Measurements from ENCODE around the gene AHNAK2.
A peak's percentile ranks its signal among the peaks of the same experiment; 100 is the strongest.

The AHNAK2 gene

GRCh38 chr14:104932676-104933631 lies 45.2 kb downstream of the AHNAK2 start:
- TF ChIP-seq, protein P1, sequence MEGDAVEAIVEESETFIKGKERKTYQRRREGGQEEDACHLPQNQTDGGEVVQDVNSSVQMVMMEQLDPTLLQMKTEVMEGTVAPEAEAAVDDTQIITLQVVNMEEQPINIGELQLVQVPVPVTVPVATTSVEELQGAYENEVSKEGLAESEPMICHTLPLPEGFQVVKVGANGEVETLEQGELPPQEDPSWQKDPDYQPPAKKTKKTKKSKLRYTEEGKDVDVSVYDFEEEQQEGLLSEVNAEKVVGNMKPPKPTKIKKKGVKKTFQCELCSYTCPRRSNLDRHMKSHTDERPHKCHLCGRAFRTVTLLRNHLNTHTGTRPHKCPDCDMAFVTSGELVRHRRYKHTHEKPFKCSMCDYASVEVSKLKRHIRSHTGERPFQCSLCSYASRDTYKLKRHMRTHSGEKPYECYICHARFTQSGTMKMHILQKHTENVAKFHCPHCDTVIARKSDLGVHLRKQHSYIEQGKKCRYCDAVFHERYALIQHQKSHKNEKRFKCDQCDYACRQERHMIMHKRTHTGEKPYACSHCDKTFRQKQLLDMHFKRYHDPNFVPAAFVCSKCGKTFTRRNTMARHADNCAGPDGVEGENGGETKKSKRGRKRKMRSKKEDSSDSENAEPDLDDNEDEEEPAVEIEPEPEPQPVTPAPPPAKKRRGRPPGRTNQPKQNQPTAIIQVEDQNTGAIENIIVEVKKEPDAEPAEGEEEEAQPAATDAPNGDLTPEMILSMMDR (IDR thresholded peaks at IDR 0.05; ENCODE audit: low read depth, low read length) = peak; percentile 63

GRCh38 chr14:104931771-104932675 lies 46.2 kb downstream of the AHNAK2 start:
- TF ChIP-seq, protein P1 (IDR thresholded peaks at IDR 0.05; ENCODE audit: low read depth, low read length) = no peak
- H3K4me3 ChIP-seq (ENCODE audit: low read depth, low read length) = no peak overlapping the region

More at GRCh38 chr14:104932676-104933631, 45.2 kb downstream of the AHNAK2 start:
- peak overlapping the region; percentile 58 for H3K4me3 ChIP-seq (ENCODE audit: low read depth, low read length)

DNA sequence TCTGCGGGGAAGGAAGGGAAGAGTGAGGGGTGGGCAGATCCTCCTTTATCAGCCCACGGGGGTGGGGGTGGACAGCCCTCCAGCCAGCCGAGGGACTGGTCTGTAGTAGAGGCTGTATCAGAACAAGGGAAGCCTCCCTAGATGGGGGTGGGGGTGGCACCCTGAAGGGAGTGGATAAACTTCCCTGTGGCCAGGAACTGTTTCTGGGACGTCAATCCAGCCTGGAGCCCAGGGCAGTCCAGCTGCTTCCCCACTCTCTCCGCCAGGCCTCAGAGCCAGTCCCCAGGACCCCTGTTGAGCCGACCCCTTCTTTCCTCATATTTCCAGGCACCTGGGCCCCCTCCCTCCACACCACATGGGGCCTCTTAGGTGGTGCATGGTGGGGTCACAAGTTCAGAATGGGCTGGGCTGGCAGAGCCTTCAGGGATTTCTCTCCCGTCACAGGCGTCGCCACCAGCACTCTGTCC lies 46.8 kb downstream of the AHNAK2 start:
- H3K4me3 ChIP-seq (ENCODE audit: low read depth, low read length) = no peak overlapping the region
- TF ChIP-seq, protein P1 (IDR thresholded peaks at IDR 0.05; ENCODE audit: low read depth, low read length) = no peak

DNA sequence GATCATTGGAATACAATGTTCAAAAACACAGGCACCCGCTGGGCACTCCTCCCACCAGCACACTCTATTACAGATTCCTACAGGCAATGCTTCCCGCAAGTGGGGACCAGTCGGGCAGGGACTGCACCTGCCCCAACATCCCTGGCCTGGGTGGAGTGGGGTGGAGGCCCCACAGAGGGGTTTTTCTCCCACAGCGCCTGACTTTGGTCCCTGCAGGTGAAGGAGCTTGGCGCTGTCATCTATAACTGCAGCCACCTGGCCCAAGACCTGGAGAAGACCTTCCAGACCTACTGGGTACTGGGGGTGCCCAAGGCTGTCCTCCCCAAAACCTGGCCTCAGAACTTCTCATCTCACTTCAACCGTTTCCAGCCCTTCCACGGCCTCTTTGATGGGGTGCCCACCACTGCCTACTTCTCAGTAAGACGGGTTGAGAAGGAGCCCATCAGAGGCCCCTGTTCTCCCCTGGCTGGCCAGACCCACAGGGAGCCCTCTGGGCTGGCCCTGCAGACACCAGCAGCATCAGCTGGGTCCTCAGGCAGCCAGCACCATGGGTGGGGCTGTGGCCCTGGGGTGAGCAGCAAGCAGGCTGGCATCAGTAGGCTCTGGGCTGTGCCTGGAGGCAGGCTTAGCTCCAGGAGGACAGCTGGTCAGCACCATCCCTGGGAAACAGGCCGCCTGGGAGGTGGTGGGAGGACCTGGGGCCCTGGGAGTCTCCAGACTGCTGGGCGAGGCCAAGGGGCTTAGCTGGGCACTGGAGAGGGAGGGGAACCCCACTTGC lies 47.5 kb downstream of the AHNAK2 start:
- TF ChIP-seq, protein P1 (IDR thresholded peaks at IDR 0.05; ENCODE audit: low read depth, low read length) = no peak
- H3K4me3 ChIP-seq (ENCODE audit: low read depth, low read length) = no peak overlapping the region

DNA sequence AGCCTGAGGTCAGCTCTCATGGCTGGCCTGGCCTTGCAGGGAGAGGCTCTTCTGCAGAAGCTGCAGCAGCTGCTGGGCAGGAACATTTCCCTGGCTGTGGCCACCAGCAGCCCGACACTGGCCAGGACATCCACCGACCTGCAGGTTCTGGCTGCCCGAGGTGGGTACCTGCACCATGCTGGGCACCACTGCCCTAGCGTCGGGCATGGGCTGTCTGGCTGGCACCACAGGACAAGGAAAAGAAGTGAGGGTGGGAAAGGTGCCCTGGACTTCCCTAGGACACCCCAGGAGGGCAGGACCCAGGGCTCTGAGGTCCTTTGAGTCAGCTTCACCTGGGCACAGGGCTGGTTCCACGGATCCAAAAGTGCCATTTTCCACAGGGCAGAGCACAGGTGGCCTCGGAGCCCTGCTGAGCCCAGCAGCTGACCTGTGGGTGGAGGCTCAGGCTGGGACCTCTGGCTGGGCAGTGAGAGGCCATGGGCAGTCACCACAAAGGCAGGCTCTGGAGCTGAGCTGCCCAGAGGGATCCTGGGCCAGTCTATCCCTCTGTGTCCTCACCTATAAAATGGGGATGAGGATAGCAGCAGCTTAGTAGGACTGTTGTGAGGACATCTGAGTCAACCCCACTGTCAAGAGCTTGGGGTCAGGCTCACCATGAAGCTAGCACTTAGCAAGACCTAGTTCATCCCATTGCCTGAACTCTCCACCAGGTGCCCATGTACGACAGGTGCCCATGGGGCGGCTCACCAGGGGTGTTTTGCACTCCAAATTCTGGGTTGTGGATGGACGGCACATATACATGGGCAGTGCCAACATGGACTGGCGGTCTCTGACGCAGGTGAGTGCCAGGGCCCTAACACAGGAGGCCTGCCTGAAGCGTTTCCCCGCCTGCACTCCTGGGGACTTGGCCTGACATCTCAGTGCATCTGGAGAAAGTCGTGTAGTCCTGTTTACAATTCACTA lies 48.6 kb downstream of the AHNAK2 start:
- no peak overlapping the region for H3K4me3 ChIP-seq (ENCODE audit: low read depth, low read length)
- TF ChIP-seq, protein P1 (IDR thresholded peaks at IDR 0.05; ENCODE audit: low read depth, low read length) = no peak
